ENCODE data around the gene PDCD10.

DNA sequence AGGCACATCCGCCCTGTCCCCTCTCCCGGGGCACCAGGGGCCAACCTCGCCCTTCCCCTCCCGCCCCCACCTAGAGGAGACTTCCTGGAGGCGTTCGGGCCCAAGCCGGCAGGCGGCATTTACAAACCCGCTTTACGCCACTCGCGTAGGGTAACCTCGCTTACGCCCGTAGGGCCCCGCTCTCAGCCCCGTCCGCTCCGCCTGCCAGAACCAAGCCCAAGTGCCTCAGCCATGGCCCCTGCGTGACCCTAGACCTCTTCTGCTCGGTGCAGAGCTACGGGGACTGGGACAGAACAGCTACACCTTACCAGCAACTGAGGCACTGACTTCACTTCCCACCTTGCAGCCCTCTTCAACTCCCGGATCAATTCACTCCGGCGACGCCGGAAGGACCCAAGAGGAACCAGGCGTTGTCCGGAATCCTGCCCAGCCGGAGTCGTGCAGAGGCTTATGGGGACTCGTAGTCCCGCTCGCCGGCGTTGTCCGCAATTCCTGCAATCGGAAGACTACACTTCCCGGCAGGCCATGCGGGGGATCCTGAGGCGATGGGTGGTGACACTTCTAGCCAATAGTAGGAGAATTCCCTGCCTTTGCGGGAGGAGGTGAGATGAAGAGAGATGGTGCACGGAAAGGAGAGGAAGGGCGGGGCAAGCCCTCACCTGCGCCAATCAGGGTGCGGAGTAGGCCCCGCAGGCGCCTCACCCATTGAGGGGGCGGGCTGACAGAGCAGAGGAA is at the start of gene PDCD10:
- TF ChIP-seq CTCF (optimal IDR thresholded peaks at IDR 0.05 in 1 of 3, IDR thresholded peaks at IDR 0.05 in 1 of 3, conservative IDR thresholded peaks at IDR 0.05 in 1 of 3; ENCODE audit: extremely low read depth in 1 of 3, insufficient read depth in 2 of 3, low read length in 3 of 3): no peak
- no peak for TF ChIP-seq EZH2 (IDR thresholded peaks at IDR 0.05; ENCODE audit: low read length)

All from keratinocyte (primary cell).